HG03139 (cell line): ENCODE measurements around the gene IGBP1.
"Not testable (repeated sequence)": the region's sequence is repeated elsewhere in the genome, so short reads cannot be mapped to it uniquely, and the experiment has no call there.

ENCODE experiments used
- ATAC-seq: cut with Tn5 transposase; IDR thresholded peaks from one replicate; pipeline ENCODE4 v1.9.1; 2021; ENCODE audit not compliant: unreplicated experiment

Gene IGBP1

DNA sequence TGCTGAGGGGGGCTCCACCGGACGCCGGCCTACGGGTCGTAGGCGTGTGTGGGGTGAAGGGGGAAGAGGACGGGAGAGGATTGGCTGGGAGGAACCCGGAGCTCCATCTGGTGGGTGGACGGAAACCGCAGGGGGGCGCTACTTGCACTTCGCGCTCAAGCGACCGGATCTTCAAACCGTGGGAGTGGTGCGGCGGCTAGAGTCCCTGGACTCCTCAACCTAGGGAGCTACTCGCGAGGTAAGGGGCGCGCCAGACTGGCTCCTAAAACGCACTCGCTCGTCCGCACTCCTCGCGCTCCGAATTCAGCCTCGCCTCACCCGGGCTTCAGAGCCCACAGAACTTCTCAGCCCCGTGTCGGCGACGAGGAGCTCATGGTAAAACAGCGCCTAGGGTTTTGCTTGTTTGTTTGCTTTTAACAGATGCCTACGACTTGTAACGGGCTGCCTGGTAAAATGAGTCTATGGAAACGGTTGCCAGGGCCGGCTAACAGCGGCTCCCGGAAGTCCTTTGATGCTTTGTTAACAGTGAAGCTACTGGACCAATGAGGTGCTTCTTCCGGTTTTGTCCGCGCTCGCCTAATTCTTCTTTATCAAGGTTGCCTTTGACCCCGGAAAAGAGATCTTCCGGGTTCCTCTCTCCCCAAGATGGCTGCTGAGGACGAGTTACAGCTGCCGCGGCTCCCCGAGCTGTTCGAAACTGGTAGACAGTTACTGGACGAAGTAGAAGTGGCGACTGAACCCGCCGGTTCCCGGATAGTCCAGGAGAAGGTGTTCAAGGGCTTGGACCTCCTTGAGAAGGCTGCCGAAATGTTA lies at the start of gene IGBP1:
Gene IGBP1 (plus strand): TSS at position 145 of the 813 bp plus-strand sequence. CDS start 501 bp downstream, at position 646.
- peak; percentile 70 for ATAC-seq

DNA sequence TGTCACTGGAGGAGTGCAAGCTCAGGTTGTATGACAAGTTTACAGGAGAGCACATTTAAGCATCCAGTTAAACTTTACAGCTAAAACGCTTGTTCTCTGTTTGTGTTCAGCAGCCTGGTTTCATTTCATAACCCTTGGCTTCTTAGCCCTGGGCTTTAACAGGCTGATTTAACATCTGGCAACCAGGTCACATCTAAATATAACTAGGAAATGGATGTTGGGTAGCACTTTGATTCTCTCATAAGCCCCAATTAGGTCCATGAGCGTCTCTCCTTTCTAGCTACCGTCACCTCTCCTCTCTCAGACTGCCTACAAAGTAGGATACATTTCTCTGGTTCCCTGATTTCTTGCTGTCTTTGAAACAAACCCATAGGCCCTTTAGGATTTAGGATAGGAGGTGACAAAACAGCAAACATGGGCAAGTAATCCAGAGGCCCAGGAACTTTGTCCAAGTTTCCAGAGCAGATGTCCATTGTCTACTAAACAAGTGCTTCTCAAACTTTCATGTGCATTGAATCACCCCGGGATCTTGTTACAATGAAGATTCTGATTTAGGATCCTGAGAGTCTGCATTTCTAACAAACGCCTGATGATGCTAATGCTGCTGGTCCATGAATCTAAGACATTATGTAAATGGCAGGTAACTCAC lies 48.5 kb upstream of the IGBP1 start:
- no peak for ATAC-seq

DNA sequence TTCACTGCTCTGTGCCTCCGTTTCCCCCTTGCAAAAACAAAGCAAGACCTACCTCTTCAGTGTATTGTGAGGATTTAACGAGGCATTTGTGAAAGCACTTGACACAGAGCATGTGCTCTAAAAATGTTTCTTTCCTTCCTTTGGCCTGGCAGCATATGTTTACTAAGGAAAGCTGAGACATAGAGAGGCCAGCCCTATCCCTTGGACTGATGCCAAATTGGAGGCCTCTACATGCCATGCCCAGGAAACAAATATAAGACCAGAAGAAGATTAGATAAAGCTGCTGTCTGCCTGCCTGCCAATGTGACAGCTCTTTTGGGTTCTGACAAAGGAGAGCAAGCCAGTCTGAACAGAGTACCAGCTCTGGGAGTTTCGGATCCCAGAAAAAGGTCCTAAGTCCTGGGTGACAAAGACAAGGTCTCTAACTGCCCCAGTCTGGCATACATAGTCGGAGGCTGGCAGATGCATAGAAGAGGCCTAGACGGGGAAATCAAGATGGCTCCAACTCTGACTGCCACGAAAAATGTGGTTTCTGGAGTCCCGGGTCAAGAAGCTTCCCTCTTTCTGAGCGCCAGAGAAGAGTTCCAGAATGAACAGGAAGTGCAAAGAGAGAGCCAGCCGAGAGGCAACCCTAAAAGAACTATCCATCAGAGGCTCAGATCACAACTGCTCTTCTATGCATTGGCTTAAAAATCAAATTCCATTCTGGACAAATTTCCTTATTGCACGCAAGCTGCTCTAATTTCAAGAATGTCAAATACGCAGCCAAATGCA lies 45.2 kb upstream of the IGBP1 start:
- ATAC-seq = no peak

DNA sequence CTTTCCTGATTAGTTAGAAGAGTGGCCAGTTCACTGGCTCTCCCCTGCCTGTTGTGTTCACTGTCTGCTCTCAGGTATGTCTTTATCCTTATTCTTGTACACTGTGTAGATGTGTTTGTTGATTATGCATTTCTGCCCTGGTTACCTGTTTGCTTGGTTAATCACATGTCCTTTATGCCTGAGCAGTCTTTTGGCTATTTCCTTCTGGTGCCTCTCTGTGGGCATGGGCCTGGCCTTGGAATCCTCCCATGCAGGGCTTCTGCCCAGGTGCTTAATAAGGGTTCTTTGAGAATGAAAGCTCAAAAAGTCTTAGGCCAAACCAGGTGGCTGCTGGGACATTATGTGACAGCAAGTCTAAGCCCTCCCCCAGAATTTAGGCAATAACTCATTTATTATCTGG lies 44.5 kb upstream of the IGBP1 start:
- ATAC-seq = no peak

DNA sequence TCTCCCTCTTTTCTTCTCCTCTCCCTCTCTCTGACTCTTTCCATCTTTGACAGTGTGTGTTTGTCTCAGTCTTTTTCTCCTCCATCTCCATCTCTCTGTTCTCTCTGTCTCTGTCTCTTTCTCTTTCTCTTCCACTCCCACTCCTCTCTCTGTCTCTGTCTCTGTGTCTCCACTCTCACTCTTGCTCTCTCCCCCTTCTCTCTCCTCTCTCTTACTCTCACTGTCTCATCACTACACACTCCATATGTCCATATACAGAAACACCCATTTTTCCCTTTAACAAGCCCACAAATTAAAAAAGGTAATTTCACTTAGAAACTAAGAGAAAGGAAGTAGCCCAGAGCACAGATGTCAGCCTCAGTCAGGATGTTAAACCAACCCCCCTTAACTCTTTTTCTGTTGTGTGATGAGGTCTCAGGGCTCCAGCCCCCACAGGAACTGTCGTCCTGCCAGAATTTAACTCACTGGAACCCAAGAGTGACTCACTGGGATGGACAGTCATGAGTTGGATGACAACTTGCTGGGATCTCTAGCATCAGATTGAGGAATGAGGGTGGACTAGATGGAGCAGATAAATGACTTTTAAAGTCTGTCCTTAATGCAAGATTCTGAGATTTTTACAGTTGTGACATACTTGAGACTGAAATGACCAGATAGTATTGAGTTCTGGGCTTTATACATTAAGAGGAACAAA lies 43.5 kb upstream of the IGBP1 start:
- no peak for ATAC-seq

DNA sequence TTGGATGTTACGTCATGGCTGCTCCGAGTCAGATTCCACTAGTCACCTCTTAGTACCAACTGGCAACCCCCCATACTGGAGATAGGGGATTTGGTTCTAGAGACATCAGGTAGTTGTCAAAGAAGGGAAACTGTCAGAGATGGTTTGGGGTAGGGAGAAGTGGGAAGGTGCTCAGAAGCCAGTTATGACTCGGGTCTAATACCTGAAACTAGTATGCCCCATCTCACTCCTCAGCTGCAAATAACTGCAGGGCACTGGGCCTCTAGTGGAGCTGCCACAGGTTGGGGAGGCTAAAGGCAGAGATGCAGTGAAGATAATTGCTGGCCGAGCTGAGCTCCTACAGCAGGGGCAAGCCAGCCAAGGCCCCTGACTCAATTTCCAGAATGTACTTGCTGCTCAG lies 41.0 kb upstream of the IGBP1 start:
- no peak for ATAC-seq

DNA sequence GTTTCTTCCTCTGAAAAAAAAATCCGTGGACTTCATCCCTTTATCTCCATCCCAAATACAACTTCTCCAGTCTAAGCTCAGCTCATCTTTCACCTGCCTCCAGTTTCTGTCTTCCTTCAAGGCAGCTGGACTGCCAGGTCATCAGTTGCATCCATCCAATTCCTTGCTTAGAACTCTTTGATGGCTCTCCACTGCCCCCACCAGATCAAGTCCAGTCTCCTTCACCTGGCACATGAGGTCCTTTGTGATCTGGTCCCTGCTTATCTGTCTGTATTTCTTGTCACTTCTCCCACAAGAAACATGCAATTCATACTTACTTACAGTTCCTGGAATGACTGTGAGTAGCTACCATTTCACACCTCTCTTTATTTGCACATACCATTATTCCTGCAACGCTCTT lies 37.2 kb upstream of the IGBP1 start:
- no peak for ATAC-seq

DNA sequence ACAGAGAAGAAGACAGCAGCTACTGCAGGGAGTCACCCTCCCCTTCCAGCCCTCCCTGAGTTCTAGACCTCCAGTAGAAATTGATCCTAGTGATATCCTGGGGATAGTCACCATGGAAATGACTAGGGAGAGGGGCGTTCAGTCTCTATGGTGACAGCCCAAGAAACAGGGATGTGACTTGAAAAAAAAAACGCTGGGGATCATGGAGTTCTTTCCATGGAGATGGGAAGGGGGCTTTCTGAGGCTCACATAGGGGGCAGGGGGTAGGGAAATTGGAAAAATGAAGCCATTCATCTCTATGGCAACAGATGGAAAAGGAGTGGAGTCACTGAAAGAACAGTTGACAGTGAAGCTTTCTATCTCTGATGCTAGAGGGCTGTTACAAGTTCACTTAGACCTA lies 28.0 kb upstream of the IGBP1 start:
- ATAC-seq = no peak

DNA sequence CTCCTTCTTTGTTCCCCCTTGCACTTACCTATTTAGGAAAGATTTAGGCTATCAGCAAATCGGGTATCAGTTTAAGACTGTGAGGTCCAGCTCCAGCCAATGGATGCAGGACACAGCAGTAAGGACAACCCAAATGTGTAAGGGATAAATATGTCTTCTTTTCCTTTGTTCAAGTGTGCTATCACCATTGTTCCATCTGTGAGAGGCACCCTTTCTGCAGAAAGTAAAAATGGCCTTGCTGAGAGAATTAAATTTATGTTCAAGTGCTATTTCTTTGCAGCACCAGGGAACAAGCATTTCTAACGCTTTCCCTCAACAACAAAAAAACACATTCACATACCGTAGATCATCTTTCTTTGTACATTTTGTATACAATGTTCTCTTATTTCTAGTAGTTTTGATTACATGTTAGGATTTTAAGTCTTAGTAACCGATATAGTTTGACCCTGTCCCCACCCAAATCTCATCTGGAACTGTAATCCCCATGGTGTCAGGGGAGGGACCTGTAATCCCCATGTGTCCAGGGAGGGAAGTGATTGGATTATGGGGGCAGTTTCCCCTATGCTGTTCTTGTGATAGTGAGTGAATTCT lies 21.7 kb upstream of the IGBP1 start:
- ATAC-seq = not testable (repeated sequence)

DNA sequence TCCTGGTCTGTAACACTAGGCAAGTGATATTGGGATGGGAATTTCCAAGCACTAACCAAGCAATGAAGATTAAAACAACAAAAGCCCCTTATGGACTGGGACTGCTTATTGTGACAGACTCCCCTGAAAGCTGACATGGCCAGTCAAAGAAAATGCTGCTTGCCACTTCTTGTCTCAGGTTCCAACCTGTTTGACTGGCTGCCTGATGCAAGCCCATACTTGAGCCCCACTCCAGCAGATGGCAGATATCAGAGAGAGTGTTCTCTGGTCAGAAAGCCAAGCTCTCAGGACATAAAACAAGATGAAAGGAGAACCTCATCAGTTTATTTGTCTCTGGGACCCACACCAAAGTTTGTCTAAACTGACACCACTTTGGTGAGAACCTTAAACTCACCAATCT lies 15.5 kb upstream of the IGBP1 start:
- ATAC-seq = no peak

DNA sequence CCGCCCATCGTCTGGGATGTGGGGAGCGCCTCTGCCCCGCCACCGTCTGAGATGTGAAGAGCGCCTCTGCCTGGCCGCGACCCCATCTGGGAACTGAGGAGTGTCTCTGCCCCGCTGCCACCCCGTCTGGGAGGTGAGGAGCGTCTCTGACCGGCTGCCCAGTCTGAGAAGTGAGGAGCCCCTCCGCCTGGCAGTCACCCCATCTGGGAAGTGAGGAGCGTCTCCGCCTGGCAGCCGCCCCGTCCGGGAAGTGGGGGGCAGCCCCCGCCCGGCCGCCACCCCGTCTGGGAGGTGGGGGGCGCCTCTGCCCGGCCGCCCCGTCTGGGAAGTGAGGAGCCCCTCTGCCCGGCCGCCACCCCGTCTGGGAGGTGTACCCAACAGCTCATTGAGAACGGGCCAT lies 10.2 kb upstream of the IGBP1 start:
- not testable (repeated sequence) for ATAC-seq

DNA sequence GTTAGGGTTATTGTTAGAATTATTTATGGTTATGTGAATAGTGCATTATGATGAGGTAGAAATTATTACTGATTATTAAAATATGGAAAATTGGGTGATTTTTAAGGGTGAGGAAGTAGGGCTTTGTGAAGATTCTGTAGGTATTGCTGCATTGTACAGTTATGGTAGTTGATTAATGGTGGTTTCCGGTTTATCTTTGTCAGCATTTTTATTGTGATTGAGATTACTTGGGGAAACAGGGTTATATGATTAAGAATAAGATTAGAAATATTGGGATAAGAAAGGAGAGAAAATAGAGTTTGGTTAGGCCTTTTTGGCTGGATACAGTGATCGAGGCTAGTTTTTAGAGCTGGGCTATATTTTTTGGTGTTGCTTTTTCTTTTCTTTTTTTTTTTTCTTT lies 8.6 kb upstream of the IGBP1 start:
- no peak for ATAC-seq

DNA sequence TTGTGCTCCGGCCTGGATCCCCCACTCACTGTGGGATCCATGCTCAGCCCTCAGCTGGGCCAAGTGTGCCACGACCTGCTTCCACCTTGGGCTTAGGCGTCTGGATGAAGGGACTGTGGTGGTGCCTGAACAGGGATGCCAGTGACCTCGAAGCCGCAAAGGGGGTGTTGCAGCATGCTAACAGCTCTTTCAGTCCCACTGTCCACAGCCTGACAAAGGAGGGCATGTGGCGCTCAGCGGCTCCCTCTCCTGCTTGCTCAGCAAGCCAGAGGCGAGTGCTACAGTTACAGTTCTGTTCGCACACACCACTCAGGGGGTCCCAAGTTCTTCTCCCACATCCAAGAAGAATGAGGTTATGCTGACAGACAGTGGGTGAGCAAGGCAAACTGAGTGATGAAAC lies 5.2 kb upstream of the IGBP1 start:
- no peak for ATAC-seq

DNA sequence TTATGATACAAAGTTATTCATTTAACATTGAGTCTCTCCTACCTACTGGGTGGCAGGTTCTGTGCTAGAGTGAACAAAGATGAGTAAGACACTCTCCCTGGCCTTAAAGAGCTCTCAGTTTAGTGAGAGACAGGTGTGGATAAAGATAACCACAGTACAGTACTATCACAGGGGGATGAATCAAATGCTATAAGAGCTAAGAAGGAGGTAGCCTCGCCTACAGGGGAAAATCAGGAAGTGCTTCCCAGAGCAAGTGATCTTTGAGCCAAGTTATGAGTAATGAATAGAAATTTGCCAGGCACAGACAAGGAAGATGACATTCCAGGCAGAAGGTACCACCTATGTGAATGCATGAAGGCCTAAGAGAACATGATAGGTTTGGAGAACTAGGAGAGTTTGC lies 3.4 kb upstream of the IGBP1 start:
- no peak for ATAC-seq

DNA sequence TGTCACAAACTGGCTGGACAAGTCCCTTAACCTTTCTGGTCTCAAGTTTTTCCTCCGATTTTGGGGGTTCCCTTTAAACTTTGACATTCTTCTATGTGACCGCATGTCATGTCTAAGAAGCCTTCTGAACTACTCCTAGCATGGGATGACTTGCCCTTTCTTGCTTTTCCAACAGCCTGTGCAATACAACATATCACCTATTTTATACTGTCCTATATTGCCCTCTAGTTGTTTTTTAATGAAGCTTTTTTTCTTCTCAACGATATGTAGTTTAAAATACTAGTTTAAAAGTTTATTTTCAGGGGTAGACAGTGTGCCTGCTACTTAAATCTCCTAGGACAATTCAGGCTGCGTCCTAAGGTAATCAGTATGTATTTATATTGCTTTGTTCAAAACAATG lies 1.0 kb upstream of the IGBP1 start:
- no peak for ATAC-seq

DNA sequence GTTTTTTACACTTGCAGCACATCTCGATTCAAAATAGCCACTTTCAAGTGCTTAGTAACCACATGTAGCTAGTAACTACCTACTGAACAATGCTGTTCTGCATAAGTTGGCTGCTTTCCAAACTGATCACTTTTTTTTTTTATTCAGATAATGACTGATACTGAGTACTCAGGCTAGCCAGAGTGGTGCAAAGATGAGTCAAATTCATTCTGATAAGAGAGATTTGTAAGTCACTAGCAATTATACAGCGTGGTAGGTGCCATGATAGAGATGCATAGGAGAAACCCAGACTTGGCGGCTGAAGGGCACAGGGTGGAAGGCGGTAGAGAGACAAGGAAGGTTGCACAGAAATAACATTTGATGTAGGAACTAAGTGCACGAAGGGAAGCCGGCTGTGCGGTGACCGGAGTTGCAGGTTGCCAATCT lies 357 bp upstream of the IGBP1 start:
- ATAC-seq = no peak

DNA sequence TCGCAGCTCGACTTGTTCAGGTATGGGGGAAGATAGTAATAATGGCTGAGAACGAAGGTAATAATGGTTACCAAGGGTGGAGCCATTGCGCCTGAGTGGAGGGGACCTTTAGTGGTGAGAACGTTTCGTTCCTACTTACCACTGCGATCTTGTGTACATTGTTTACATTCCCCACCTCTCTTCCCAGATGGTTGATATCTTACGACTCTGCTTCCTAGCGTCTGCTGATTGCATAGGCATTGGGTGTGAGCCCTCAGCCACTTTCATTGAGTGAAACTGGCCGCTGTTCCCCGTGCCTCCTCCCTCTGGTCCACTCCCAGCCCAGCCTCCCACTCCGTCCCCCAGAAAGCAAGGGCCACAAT lies 850 bp downstream of the IGBP1 start:
- peak; percentile 14 for ATAC-seq

DNA sequence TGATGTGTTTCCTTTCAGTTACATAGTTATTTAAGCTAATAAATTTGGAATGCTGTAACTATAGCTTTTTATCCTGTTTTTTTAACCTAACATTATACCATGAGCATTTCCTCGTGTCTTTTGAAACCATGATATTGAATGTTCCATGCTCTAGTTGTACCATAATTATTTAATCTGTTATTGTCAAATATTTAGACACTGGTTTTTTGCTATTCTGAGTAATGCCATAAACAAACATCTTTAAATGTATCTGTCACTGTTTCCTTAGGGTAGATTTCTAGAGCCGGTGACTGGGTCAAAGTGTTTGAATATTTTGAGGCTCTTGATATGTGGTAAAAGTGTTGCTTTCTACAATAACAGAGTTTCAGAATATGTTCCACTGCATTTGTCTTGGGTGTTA lies 5.4 kb downstream of the IGBP1 start:
- no peak for ATAC-seq

DNA sequence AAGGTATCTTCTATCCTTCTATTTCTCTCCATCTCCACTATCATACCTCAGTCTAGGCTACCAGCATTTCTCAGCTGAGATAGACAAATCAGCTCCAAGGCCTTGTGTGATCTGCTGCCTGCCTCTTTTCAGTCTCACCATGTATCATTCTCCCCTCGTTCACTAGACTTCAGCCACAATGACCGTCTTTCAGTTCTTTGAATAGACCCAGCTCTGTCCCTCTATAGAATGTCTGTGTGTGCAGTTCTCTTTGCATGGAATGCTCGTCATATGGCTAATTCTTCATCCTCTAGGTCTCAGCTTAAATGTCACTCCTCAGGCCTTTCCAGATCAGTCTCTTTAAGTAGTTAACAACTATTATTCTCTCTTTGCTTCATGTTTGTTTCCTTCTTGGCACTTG lies 6.5 kb downstream of the IGBP1 start:
- no peak for ATAC-seq

DNA sequence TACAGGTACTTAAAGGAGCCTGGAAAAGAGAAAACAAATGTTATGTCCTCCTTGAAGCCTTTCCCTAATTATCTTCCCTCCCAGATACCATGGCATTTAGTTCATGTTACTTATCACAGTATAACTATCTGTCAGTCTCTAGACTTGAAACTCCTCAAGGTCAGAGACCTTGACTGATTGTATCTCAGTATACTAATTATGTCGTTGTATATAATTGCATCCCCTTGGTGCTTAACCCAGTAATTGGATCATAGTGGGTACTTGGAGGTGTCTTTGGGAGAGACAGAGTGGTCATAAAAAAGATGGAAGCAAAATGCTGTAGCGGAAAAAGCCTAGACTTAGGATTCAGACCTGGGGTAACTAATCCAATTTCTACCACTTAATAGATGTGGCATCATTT lies 8.1 kb downstream of the IGBP1 start:
- ATAC-seq = no peak
